Measurements from ENCODE around the gene SLC18B1.
"Not testable (repeated sequence)": the region's sequence is repeated elsewhere in the genome, so short reads cannot be mapped to it uniquely, and the experiment has no call there.

Gene SLC18B1

GRCh38 chr6:132788658-132789395 is 9.6 kb downstream of the SLC18B1 start:
- in situ Hi-C loops (cut with MboI; ENCODE audit: low sequenced_read_pairs, unreplicated experiment), result no loop called here

GRCh38 chr6:132785936-132786335 is 12.5 kb downstream of the SLC18B1 start:
- no peak for DNase-seq (ENCODE audit: low spot score)
- TF ChIP-seq CTCF (IDR thresholded peaks at IDR 0.05; ENCODE audit: borderline replicate concordance, control extremely low read depth, extremely low read depth, insufficient read depth, missing control alignments), result no peak
- in situ Hi-C loops (cut with MboI; ENCODE audit: low sequenced_read_pairs, unreplicated experiment), result no loop called here

More at GRCh38 chr6:132788658-132789395, 9.6 kb downstream of the SLC18B1 start:
- no peak for DNase-seq (ENCODE audit: low spot score)
- no peak for TF ChIP-seq CTCF (IDR thresholded peaks at IDR 0.05; ENCODE audit: borderline replicate concordance, control extremely low read depth, extremely low read depth, insufficient read depth, missing control alignments)

- in situ Hi-C loops (cut with MboI; ENCODE audit: low sequenced_read_pairs, unreplicated experiment), result no loop called here
- peak; percentile 32 for TF ChIP-seq CTCF (IDR thresholded peaks at IDR 0.05; ENCODE audit: borderline replicate concordance, control extremely low read depth, extremely low read depth, insufficient read depth, missing control alignments)
- DNase-seq (ENCODE audit: low spot score), result no peak
These were observed 17.6 kb downstream of the SLC18B1 start for GRCh38 chr6:132780770-132781371.

- in situ Hi-C loops (cut with MboI; ENCODE audit: low sequenced_read_pairs, unreplicated experiment); DNase-seq (ENCODE audit: low spot score): not testable (repeated sequence)
These were observed 20.6 kb downstream of the SLC18B1 start for GRCh38 chr6:132777881-132778280.

- in situ Hi-C loops (cut with MboI; ENCODE audit: low sequenced_read_pairs, unreplicated experiment), result loop anchor here (5.0 to 25.0 kb wide), 3 partner anchors 101 to 481 kb away; no protein-coding TSS in a partner anchor
- peak; percentile 39 for DNase-seq (ENCODE audit: low spot score)
- peak; percentile 64 for TF ChIP-seq CTCF (IDR thresholded peaks at IDR 0.05; ENCODE audit: borderline replicate concordance, control extremely low read depth, extremely low read depth, insufficient read depth, missing control alignments)
These were observed 30.4 kb downstream of the SLC18B1 start for GRCh38 chr6:132768051-132768517.

- no peak for TF ChIP-seq CTCF (IDR thresholded peaks at IDR 0.05; ENCODE audit: borderline replicate concordance, control extremely low read depth, extremely low read depth, insufficient read depth, missing control alignments)
- no peak for DNase-seq (ENCODE audit: low spot score)
- in situ Hi-C loops (cut with MboI; ENCODE audit: low sequenced_read_pairs, unreplicated experiment), result loop anchor here (5.0 to 25.0 kb wide), 3 partner anchors 98 to 478 kb away; no protein-coding TSS in a partner anchor
These were observed 32.9 kb downstream of the SLC18B1 start for GRCh38 chr6:132765560-132765959.

GRCh38 chr6:132764370-132764769 is 34.1 kb downstream of the SLC18B1 start:
- no peak for DNase-seq (ENCODE audit: low spot score)
- in situ Hi-C loops (cut with MboI; ENCODE audit: low sequenced_read_pairs, unreplicated experiment), result loop anchor here (10.0 to 25.0 kb wide), 2 partner anchors 240 to 477 kb away; no protein-coding TSS in a partner anchor
- TF ChIP-seq CTCF (IDR thresholded peaks at IDR 0.05; ENCODE audit: borderline replicate concordance, control extremely low read depth, extremely low read depth, insufficient read depth, missing control alignments), result no peak

All from GM13976 (cell line).